OCI-LY7 (cell line): ENCODE measurements around the gene GSX2. TPM values are rescaled to one million over a fixed set of nuclear protein-coding genes. Genes with fewer than 3 reads are reported as not detected.

Experiments
- BruUV-seq: library from RNA; stranded (reverse); fragments of 400-500 nt; replicated peaks from 2 replicates; lab custom pipeline; 2021; lab: Mats Ljungman, UMichigan
- CTCF ChIA-PET: fragments of 300-600 bp; sonication (Branson Sonifier 250); formaldehyde crosslinking; loops from one replicate; lab custom pipeline; 2022; ENCODE audit warnings: antibody characterized with exemption; ENCODE audit not compliant: unreplicated experiment; lab: Charles Lee
- POLR2A ChIA-PET: fragments of 300-600 bp; sonication (Branson Sonifier 250); formaldehyde crosslinking; loops from one replicate; lab custom pipeline; 2022; ENCODE audit warnings: antibody characterized with exemption; lab: Charles Lee
- DNase-seq: peaks from one replicate; pipeline ENCODE4 v3.0.0-alpha.2; 2015; ENCODE audit warnings: low spot score
- H2AFZ ChIP-seq: fragments of 200-600 bp; sonication (generic), shearing (Covaris generic); 2 replicates; pipeline ENCODE4 v1.6.1; 2014; ENCODE audit warnings: mild to moderate bottlenecking, antibody characterized with exemption, low read length, moderate library complexity
- H3K27ac ChIP-seq: fragments of 200-600 bp; sonication (generic); 2 replicates; pipeline ENCODE4 v1.5.1; 2014; ENCODE audit warnings: mixed run types, low read depth, mild to moderate bottlenecking, moderate library complexity, low read length, inconsistent platforms; ENCODE audit not compliant: poor library complexity, severe bottlenecking
- H3K36me3 ChIP-seq: fragments of 200-600 bp; sonication (generic); 2 replicates; pipeline ENCODE4 v1.6.1; 2014; ENCODE audit warnings: mild to moderate bottlenecking, antibody characterized with exemption, low read length, moderate library complexity, mixed read lengths; ENCODE audit not compliant: insufficient read depth
- H3K4me1 ChIP-seq: fragments of 200-600 bp; sonication (generic); 2 replicates; pipeline ENCODE4 v1.5.1; 2014; ENCODE audit warnings: mild to moderate bottlenecking, low read length; ENCODE audit not compliant: insufficient read depth, poor library complexity, severe bottlenecking
- H3K4me2 ChIP-seq: fragments of 200-600 bp; sonication (generic); 2 replicates; pipeline ENCODE4 v1.6.1; 2014; ENCODE audit warnings: mild to moderate bottlenecking, low read length
- H3K4me3 ChIP-seq: fragments of 200-600 bp; sonication (generic); 2 replicates; pipeline ENCODE4 v1.5.1; 2014; ENCODE audit warnings: mild to moderate bottlenecking, low read depth, low read length; ENCODE audit not compliant: poor library complexity, severe bottlenecking
- H3K79me2 ChIP-seq: fragments of 200-600 bp; sonication (generic); 2 replicates; pipeline ENCODE4 v1.6.1; 2016; ENCODE audit warnings: low read depth, mild to moderate bottlenecking, low read length, moderate library complexity, mixed read lengths; ENCODE audit not compliant: insufficient read depth
- H3K9me2 ChIP-seq: fragments of 200-600 bp; sonication (generic); 2 replicates; pipeline ENCODE4 v1.6.1; 2016; ENCODE audit warnings: mild to moderate bottlenecking, low read length, mixed read lengths; ENCODE audit not compliant: insufficient read depth
- H3K9me3 ChIP-seq: fragments of 200-600 bp; sonication (generic); 2 replicates; pipeline ENCODE4 v1.6.1; 2014; ENCODE audit warnings: mild to moderate bottlenecking, mixed run types, low read length, mixed read lengths
- H4K20me1 ChIP-seq: fragments of 200-600 bp; sonication (generic); 2 replicates; pipeline ENCODE4 v1.6.1; 2014; ENCODE audit warnings: mild to moderate bottlenecking, antibody characterized with exemption, low read length, moderate library complexity, mixed read lengths; ENCODE audit not compliant: insufficient read depth
- EZH2phosphoT487 ChIP-seq: fragments of 200-600 bp; sonication (generic); IDR thresholded peaks from 2 replicates; pipeline ENCODE4 v1.6.1; 2018; ENCODE audit warnings: low read depth, borderline replicate concordance, mild to moderate bottlenecking, mixed run types, antibody characterized with exemption, low read length, moderate library complexity, mixed read lengths
- intact Hi-C: fragments of 100-400 bp; cut with micrococcal nuclease; formaldehyde crosslinking; loops from one replicate; pipeline ENCODE4 v1.10.0; 2022; ENCODE audit not compliant: unreplicated experiment
- total RNA-seq, 2 experiments: library from RNA; depleted of rRNA in 1 of 2; stranded (reverse); fragments of >200 nt in 1 of 2; shearing (Covaris generic) in 1 of 2; gene quantifications; 2 replicates each; pipeline ENCODE4 v1.2.3, GENCODE V29; 2014 to 2022
- TF ChIP-seq, protein P1 (sequence below): fragments of 200-600 bp; sonication (generic); conservative IDR thresholded peaks from 2 replicates; pipeline ENCODE4 v1.5.1; 2014; ENCODE audit warnings: mild to moderate bottlenecking, antibody characterized with exemption, low read length, moderate library complexity, mixed read lengths

The GSX2 gene
- total RNA-seq, 2 experiments from 2014 or later: not detected

DNA sequence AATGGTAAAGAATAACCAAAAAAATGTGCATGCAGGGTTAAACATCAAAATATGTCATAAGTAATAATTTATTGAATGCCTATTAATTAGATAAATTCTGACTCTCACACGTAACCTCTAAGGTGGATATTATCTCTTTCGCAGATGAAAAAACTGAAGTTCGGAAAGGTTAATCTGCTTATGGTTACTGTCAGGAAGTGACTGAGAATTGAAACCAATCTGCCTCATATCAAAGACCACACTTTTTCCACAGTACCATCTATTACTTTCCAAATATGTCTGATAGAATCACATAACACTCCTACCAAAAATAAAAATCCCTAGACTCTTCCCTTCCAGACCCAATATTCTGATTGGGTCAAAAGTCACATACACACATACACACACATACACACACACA, 41.8 kb upstream of the GSX2 start:
- Histone ChIP-seq H3K36me3 (peaks cover 48% of the 10 kb centered on the region), H3K4me2 (peak overlapping the region; percentile 78), H3K79me2 (peaks cover 100% of the 10 kb centered on the region), H3K4me3 (peak overlapping the region; percentile 51), H2AFZ (no peak overlapping the region), H3K9me2 (no peaks in the 10 kb centered on the region), H3K9me3 (no peaks in the 10 kb centered on the region; the same call in 1 of the 2 replicates), H3K4me1 (peaks cover 73% of the 10 kb centered on the region), H4K20me1 (peaks cover 30% of the 10 kb centered on the region), H3K27ac (peak overlapping the region; percentile 69)
- no peak for TF ChIP-seq EZH2phosphoT487
- TF ChIP-seq, protein P1, sequence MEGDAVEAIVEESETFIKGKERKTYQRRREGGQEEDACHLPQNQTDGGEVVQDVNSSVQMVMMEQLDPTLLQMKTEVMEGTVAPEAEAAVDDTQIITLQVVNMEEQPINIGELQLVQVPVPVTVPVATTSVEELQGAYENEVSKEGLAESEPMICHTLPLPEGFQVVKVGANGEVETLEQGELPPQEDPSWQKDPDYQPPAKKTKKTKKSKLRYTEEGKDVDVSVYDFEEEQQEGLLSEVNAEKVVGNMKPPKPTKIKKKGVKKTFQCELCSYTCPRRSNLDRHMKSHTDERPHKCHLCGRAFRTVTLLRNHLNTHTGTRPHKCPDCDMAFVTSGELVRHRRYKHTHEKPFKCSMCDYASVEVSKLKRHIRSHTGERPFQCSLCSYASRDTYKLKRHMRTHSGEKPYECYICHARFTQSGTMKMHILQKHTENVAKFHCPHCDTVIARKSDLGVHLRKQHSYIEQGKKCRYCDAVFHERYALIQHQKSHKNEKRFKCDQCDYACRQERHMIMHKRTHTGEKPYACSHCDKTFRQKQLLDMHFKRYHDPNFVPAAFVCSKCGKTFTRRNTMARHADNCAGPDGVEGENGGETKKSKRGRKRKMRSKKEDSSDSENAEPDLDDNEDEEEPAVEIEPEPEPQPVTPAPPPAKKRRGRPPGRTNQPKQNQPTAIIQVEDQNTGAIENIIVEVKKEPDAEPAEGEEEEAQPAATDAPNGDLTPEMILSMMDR: no peak
- POLR2A ChIA-PET: interaction anchor here (0.7 to 5.1 kb wide), 6 partner anchors 9 to 624 kb away, joined by 4 to 63 read pairs (median 6); no protein-coding TSS in a partner anchor
- intact Hi-C loops: no loop called here
- no TSS peak for BruUV-seq
- CTCF ChIA-PET: interaction anchor here (0.7 kb wide), 1 partner anchor 127 kb away, joined by 4 read pairs; no protein-coding TSS in a partner anchor
- peak; percentile 38 for DNase-seq

- Histone ChIP-seq H3K27ac (peak overlapping the region; percentile 40), H3K4me2 (peak overlapping the region; percentile 78), H4K20me1 (peaks cover 36% of the 10 kb centered on the region), H3K4me3 (peak overlapping the region; percentile 98), H3K4me1 (peaks cover 77% of the 10 kb centered on the region), H2AFZ (no peak overlapping the region), H3K36me3 (peaks cover 30% of the 10 kb centered on the region), H3K79me2 (peaks cover 92% of the 10 kb centered on the region), H3K9me2 (no peaks in the 10 kb centered on the region), H3K9me3 (no peaks in the 10 kb centered on the region)
- no peak for DNase-seq
- POLR2A ChIA-PET: interaction anchor here (5.1 kb wide), 1 partner anchor 26 kb away, joined by 34 read pairs; no protein-coding TSS in a partner anchor
- no peak for TF ChIP-seq EZH2phosphoT487
- TF ChIP-seq, protein P1: no peak
- CTCF ChIA-PET: no interaction called here
- intact Hi-C loops: loop anchor here (5.0 to 10.0 kb wide), 4 partner anchors 98 to 693 kb away; partner anchors contain the start of gene SCFD2
- no TSS peak for BruUV-seq
Observed at GRCh38 chr4:54060116-54060515, 39.8 kb upstream of the GSX2 start.

GRCh38 chr4:54061067-54061466, 38.9 kb upstream of the GSX2 start:
- BruUV-seq: no TSS peak

More at GRCh38 chr4:54061067-54061466, 38.9 kb upstream of the GSX2 start:
- Histone ChIP-seq H3K4me2 (peak overlapping the region; percentile 78), H2AFZ (no peak overlapping the region), H3K9me2 (no peaks in the 10 kb centered on the region), H4K20me1 (peaks cover 36% of the 10 kb centered on the region), H3K27ac (peak overlapping the region; percentile 40), H3K79me2 (peaks cover 82% of the 10 kb centered on the region), H3K9me3 (no peaks in the 10 kb centered on the region), H3K36me3 (peaks cover 24% of the 10 kb centered on the region), H3K4me1 (peaks cover 77% of the 10 kb centered on the region), H3K4me3 (peak overlapping the region; percentile 98)
- no peak for DNase-seq
- no peak for TF ChIP-seq EZH2phosphoT487
- TF ChIP-seq, protein P1: no peak
- POLR2A ChIA-PET: no interaction called here
- CTCF ChIA-PET: no interaction called here
- intact Hi-C loops: loop anchor here (5.0 to 10.0 kb wide), 4 partner anchors 99 to 694 kb away; partner anchors contain the start of gene SCFD2
